ENCODE results near the gene CEP131.

DNA sequence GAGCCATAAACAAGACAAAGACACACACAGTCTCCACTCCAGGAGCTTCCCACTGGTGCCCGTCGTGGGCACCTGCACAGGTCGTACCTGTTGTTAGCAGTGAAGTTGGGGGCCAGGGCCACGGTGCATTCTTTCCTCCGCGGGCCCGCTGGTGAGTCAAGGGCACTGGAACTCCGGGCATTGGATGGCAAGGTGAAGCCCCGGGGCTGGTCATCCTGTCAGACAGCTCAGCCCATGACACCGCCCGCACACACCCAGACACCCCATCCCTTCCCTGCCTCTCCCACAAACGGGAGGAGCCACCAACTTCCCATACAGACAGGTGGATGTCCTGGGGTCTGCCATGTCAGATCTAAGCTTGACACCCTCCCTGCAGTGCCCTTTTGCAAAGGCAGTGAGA, 16.1 kb downstream of the CEP131 start:
- TF ChIP-seq, protein P1, sequence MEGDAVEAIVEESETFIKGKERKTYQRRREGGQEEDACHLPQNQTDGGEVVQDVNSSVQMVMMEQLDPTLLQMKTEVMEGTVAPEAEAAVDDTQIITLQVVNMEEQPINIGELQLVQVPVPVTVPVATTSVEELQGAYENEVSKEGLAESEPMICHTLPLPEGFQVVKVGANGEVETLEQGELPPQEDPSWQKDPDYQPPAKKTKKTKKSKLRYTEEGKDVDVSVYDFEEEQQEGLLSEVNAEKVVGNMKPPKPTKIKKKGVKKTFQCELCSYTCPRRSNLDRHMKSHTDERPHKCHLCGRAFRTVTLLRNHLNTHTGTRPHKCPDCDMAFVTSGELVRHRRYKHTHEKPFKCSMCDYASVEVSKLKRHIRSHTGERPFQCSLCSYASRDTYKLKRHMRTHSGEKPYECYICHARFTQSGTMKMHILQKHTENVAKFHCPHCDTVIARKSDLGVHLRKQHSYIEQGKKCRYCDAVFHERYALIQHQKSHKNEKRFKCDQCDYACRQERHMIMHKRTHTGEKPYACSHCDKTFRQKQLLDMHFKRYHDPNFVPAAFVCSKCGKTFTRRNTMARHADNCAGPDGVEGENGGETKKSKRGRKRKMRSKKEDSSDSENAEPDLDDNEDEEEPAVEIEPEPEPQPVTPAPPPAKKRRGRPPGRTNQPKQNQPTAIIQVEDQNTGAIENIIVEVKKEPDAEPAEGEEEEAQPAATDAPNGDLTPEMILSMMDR (IDR thresholded peaks at IDR 0.05) = no peak
- no peak for TF ChIP-seq EP300 (IDR thresholded peaks at IDR 0.05)

Measured in tibial nerve (tissue), 4 donors.